K562 (cell line): ENCODE measurements around the gene CAMK2A. TPM values are rescaled to one million over a fixed set of nuclear protein-coding genes. Genes with fewer than 3 reads are reported as not detected.

Experiments used
- polyA plus RNA-seq, 8 experiments: library from polyadenylated mRNA; depleted of rRNA in 4 of 8; stranded (reverse) in 5 of 8; unstranded in 3 of 8; fragments of >200 nt; fragmentation: Nextera tagmentation in 2 of 8; fragmentation: Illumina TruSeq in 1 of 8; extraction: Ambion mirVana in 2 of 8; extraction: Trizol in 1 of 8; gene quantifications; 2 replicates each; pipeline versions ENCODE4 v1.2.1 to v1.2.3, GENCODE V29; 2011 to 2014; ENCODE audit warnings: inconsistent platforms in 1 of 8, missing spikeins in 1 of 8
- total RNA-seq, 7 experiments: library from RNA; depleted of rRNA in 6 of 7; stranded (reverse); fragments of >200 nt in 6 of 7; fragmentation: Illumina TruSeq in 2 of 7; extraction: Trizol in 2 of 7; gene quantifications; 2 replicates each; pipeline versions ENCODE4 v1.2.1 to v1.2.3, GENCODE V29; 2011 to 2021; ENCODE audit warnings: low replicate concordance in 1 of 7
- TF ChIP-seq, protein P1 (sequence below): sonication (generic); formaldehyde crosslinking; IDR thresholded peaks from 2 replicates; pipeline ENCODE4 v1.8.1; 2023; ENCODE audit warnings: mild to moderate bottlenecking, missing genetic modification reagents, moderate library complexity
- TF ChIP-seq, protein P2 (sequence below): fragments of 250-450 bp; sonication (Bioruptor Pico); IDR thresholded peaks from 2 replicates; pipeline ENCODE4 v1.4.0; 2020
- TF ChIP-seq, protein P3 (sequence below): sonication (generic); formaldehyde crosslinking; IDR thresholded peaks from 2 replicates; pipeline ENCODE4 v1.8.0; 2023; ENCODE audit warnings: mild to moderate bottlenecking, missing genetic modification reagents

CAMK2A gene
- total and polyA plus RNA-seq, 9 of the 15 experiments (the other 6 are each of a cell fraction or from before 2014, with no cell fraction given), result 0.01 to 0.18 (median 0.04) TPM; not detected in 6

DNA sequence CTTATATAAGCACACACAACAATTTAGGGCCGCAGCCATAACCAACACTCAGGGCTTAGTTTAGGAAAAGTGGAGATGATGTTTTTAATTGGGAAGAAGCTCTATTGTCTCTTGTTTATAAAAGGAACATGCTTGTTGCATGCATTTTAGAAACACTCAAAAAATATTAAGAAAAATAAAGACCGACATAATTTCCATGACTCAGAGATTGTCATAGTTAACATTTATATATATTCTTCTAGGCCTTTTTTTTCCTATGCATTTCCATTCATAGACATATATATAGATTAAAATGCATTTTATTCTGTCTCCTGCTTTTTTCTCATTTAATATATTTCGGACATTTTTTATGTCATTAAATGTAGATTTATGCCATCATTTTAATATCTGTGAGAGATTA is 26.7 kb upstream of the CAMK2A start (continued):
- TF ChIP-seq, protein P1, sequence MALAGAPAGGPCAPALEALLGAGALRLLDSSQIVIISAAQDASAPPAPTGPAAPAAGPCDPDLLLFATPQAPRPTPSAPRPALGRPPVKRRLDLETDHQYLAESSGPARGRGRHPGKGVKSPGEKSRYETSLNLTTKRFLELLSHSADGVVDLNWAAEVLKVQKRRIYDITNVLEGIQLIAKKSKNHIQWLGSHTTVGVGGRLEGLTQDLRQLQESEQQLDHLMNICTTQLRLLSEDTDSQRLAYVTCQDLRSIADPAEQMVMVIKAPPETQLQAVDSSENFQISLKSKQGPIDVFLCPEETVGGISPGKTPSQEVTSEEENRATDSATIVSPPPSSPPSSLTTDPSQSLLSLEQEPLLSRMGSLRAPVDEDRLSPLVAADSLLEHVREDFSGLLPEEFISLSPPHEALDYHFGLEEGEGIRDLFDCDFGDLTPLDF (CRISPR knock-in tag), result no peak
- TF ChIP-seq, protein P2, sequence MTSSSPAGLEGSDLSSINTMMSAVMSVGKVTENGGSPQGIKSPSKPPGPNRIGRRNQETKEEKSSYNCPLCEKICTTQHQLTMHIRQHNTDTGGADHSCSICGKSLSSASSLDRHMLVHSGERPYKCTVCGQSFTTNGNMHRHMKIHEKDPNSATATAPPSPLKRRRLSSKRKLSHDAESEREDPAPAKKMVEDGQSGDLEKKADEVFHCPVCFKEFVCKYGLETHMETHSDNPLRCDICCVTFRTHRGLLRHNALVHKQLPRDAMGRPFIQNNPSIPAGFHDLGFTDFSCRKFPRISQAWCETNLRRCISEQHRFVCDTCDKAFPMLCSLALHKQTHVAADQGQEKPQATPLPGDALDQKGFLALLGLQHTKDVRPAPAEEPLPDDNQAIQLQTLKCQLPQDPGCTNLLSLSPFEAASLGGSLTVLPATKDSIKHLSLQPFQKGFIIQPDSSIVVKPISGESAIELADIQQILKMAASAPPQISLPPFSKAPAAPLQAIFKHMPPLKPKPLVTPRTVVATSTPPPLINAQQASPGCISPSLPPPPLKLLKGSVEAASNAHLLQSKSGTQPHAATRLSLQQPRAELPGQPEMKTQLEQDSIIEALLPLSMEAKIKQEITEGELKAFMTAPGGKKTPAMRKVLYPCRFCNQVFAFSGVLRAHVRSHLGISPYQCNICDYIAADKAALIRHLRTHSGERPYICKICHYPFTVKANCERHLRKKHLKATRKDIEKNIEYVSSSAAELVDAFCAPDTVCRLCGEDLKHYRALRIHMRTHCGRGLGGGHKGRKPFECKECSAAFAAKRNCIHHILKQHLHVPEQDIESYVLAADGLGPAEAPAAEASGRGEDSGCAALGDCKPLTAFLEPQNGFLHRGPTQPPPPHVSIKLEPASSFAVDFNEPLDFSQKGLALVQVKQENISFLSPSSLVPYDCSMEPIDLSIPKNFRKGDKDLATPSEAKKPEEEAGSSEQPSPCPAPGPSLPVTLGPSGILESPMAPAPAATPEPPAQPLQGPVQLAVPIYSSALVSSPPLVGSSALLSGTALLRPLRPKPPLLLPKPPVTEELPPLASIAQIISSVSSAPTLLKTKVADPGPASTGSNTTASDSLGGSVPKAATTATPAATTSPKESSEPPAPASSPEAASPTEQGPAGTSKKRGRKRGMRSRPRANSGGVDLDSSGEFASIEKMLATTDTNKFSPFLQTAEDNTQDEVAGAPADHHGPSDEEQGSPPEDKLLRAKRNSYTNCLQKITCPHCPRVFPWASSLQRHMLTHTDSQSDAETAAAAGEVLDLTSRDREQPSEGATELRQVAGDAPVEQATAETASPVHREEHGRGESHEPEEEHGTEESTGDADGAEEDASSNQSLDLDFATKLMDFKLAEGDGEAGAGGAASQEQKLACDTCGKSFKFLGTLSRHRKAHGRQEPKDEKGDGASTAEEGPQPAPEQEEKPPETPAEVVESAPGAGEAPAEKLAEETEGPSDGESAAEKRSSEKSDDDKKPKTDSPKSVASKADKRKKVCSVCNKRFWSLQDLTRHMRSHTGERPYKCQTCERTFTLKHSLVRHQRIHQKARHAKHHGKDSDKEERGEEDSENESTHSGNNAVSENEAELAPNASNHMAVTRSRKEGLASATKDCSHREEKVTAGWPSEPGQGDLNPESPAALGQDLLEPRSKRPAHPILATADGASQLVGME (CRISPR knock-in tag), result no peak
- TF ChIP-seq, protein P3, sequence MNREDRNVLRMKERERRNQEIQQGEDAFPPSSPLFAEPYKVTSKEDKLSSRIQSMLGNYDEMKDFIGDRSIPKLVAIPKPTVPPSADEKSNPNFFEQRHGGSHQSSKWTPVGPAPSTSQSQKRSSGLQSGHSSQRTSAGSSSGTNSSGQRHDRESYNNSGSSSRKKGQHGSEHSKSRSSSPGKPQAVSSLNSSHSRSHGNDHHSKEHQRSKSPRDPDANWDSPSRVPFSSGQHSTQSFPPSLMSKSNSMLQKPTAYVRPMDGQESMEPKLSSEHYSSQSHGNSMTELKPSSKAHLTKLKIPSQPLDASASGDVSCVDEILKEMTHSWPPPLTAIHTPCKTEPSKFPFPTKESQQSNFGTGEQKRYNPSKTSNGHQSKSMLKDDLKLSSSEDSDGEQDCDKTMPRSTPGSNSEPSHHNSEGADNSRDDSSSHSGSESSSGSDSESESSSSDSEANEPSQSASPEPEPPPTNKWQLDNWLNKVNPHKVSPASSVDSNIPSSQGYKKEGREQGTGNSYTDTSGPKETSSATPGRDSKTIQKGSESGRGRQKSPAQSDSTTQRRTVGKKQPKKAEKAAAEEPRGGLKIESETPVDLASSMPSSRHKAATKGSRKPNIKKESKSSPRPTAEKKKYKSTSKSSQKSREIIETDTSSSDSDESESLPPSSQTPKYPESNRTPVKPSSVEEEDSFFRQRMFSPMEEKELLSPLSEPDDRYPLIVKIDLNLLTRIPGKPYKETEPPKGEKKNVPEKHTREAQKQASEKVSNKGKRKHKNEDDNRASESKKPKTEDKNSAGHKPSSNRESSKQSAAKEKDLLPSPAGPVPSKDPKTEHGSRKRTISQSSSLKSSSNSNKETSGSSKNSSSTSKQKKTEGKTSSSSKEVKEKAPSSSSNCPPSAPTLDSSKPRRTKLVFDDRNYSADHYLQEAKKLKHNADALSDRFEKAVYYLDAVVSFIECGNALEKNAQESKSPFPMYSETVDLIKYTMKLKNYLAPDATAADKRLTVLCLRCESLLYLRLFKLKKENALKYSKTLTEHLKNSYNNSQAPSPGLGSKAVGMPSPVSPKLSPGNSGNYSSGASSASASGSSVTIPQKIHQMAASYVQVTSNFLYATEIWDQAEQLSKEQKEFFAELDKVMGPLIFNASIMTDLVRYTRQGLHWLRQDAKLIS (CRISPR knock-in tag), result no peak
